Keratinocyte (primary cell): ENCODE results near the gene PDZD7. TPM values are rescaled to one million over a fixed set of nuclear protein-coding genes. Genes with fewer than 3 reads are reported as not detected.

Source experiments
- DNase-seq: peaks from one replicate; pipeline ENCODE4 v3.0.0-alpha.2; 2011; ENCODE audit warnings: low read depth, missing footprints, low spot score
- FAIRE-seq: peaks from 2 replicates; lab custom pipeline; 2011; peaks lifted over from hg19 to GRCh38; lab: Jason Lieb, UNC
- H2AFZ ChIP-seq: 2 replicates; pipeline ENCODE4 v1.6.0; 2012; ENCODE audit warnings: low read length, control low read depth, inconsistent platforms; ENCODE audit not compliant: control insufficient read depth
- H3K27ac ChIP-seq: 2 replicates; pipeline ENCODE4 v1.5.1; 2011; ENCODE audit warnings: low read length; ENCODE audit not compliant: control insufficient read depth, insufficient read depth
- H3K27me3 ChIP-seq: 3 replicates; pipeline ENCODE4 v1.6.0; 2011; ENCODE audit warnings: low read length; ENCODE audit not compliant: control insufficient read depth, insufficient read depth; ENCODE audit errors: extremely low read depth
- H3K36me3 ChIP-seq, 2 experiments: 2 replicates in 1 of 2; 3 replicates in 1 of 2; pipeline ENCODE4 v1.5.1; 2011; ENCODE audit warnings: low read length in 2 of 2, mild to moderate bottlenecking in 1 of 2; ENCODE audit not compliant: control insufficient read depth in 2 of 2, insufficient read depth in 2 of 2; ENCODE audit errors: extremely low read depth in 1 of 2
- H3K4me1 ChIP-seq: 3 replicates; pipeline ENCODE4 v1.5.1; 2011; ENCODE audit warnings: low read length; ENCODE audit not compliant: control insufficient read depth, insufficient read depth; ENCODE audit errors: extremely low read depth
- H3K4me2 ChIP-seq: 3 replicates; pipeline ENCODE4 v1.6.0; 2011; ENCODE audit warnings: low read depth, low read length; ENCODE audit not compliant: control insufficient read depth, insufficient read depth; ENCODE audit errors: extremely low read depth
- H3K4me3 ChIP-seq, 3 experiments: fragments of 200-600 bp in 1 of 3; sonication (generic) in 1 of 3; 2 replicates in 2 of 3; 3 replicates in 1 of 3; pipeline ENCODE4 v1.5.1; 2011 to 2016; ENCODE audit warnings: low read length in 3 of 3, mild to moderate bottlenecking in 3 of 3, control low read depth in 2 of 3, inconsistent platforms in 1 of 3, low read depth in 1 of 3, mixed read lengths in 1 of 3, mixed run types in 1 of 3, moderate library complexity in 1 of 3; ENCODE audit not compliant: control insufficient read depth in 2 of 3, insufficient read depth in 2 of 3; ENCODE audit errors: extremely low read depth in 1 of 3
- H3K79me2 ChIP-seq: 2 replicates; pipeline ENCODE4 v1.6.0; 2012; ENCODE audit warnings: low read length; ENCODE audit not compliant: control insufficient read depth, insufficient read depth
- H3K9ac ChIP-seq: 3 replicates; pipeline ENCODE4 v1.6.0; 2011; ENCODE audit warnings: low read length; ENCODE audit not compliant: control insufficient read depth, insufficient read depth; ENCODE audit errors: extremely low read depth
- H3K9me1 ChIP-seq: 3 replicates; pipeline ENCODE4 v1.6.0; 2011; ENCODE audit warnings: low read length; ENCODE audit not compliant: control insufficient read depth, insufficient read depth; ENCODE audit errors: extremely low read depth
- H3K9me3 ChIP-seq: 2 replicates; pipeline ENCODE4 v1.5.1; 2012; ENCODE audit warnings: low read depth, low read length; ENCODE audit not compliant: control insufficient read depth
- H4K20me1 ChIP-seq: 3 replicates; pipeline ENCODE4 v1.6.0; 2011; ENCODE audit warnings: low read length; ENCODE audit not compliant: control insufficient read depth, insufficient read depth; ENCODE audit errors: extremely low read depth
- CTCF ChIP-seq, 3 experiments: IDR thresholded peaks in 1 of 3; conservative IDR thresholded peaks in 1 of 3; optimal IDR thresholded peaks in 1 of 3; 2 replicates in 2 of 3; 3 replicates in 1 of 3; pipeline versions ENCODE3 to v1.5.1; 2011; ENCODE audit warnings: low read length in 3 of 3, mild to moderate bottlenecking in 3 of 3, moderate library complexity in 2 of 3, control low read depth in 1 of 3, inconsistent platforms in 1 of 3; ENCODE audit not compliant: insufficient read depth in 2 of 3; ENCODE audit errors: extremely low read depth in 1 of 3
- EZH2 ChIP-seq: IDR thresholded peaks from one replicate; pipeline ENCODE4 v1.6.1; 2012; ENCODE audit warnings: inconsistent platforms, mild to moderate bottlenecking, low read length, moderate library complexity
- dilution Hi-C: fragments of 300-500 bp; cut with MboI; formaldehyde crosslinking; loops from one replicate; pipeline ENCODE4 v1.7.0; 2020; ENCODE audit warnings: low sequenced_read_pairs; ENCODE audit not compliant: extremely low pct_ligation_motif_present
- polyA plus RNA-seq, 5 experiments: library from polyadenylated mRNA; depleted of rRNA in 3 of 5; stranded (reverse) in 3 of 5; stranded (forward) in 1 of 5; unstranded in 1 of 5; fragments of >200 nt; gene quantifications; 1 replicate in 1 of 5; 2 replicates in 3 of 5; 3 replicates in 1 of 5; pipeline versions ENCODE4 v1.2.1 to v1.2.3, GENCODE V29; 2011 to 2012; ENCODE audit warnings: missing spikeins in 2 of 5, low read depth in 1 of 5, low replicate concordance in 1 of 5

PDZD7 gene
- polyA plus RNA-seq, 1 donor (not counting 4 experiments of a cell fraction or from before 2014, with no cell fraction given), result 0.54 TPM

DNA sequence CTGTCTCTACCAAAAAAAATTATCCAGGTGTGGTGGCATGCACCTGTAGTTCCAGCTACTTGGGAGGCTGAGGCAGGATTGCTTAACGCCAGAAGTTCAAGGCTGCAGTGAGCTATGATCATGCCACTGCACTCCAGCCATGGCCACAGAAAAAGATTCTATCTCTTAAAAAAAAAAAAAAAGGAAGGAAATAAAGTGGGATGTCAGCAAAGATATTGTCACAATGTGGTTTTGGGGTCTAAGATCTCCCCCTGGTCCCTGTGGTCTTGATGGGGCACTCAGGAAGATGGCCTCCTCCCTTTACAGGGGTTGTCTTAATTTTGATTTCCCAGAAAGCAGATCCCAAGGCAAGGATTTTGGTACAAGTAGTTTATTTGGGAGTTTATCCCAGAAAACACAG lies 23.4 kb upstream of the PDZD7 start:
- FAIRE-seq, result no peak

GRCh38 chr10:101053516-101053915 lies 22.6 kb upstream of the PDZD7 start:
- dilution Hi-C loops, result no loop called here
- peaks cover 20% of the 10 kb centered on the region for H3K27me3 ChIP-seq
- peaks cover 16% of the 10 kb centered on the region for H3K4me1 ChIP-seq
- no peak overlapping the region for H2AFZ ChIP-seq
- H4K20me1 ChIP-seq, result no peaks in the 10 kb centered on the region
- H3K9me1 ChIP-seq, result no peaks in the 10 kb centered on the region
- no peak overlapping the region for H3K4me3 ChIP-seq
- no peak overlapping the region for H3K27ac ChIP-seq
- H3K9me3 ChIP-seq, result no peaks in the 10 kb centered on the region
- H3K4me2 ChIP-seq, result no peak overlapping the region
- H3K36me3 ChIP-seq, result no peaks in the 10 kb centered on the region
- no peak for FAIRE-seq
- H3K9ac ChIP-seq, result no peak overlapping the region
- no peaks in the 10 kb centered on the region for H3K79me2 ChIP-seq
- TF ChIP-seq CTCF (optimal IDR thresholded peaks at IDR 0.05 in 1 of 3, IDR thresholded peaks at IDR 0.05 in 1 of 3, conservative IDR thresholded peaks at IDR 0.05 in 1 of 3; ENCODE audit: extremely low read depth in 1 of 3, insufficient read depth in 2 of 3, low read length in 3 of 3) (no peak), EZH2 (no peak)
- DNase-seq, result no peak

More for the DNA sequence above, 23.4 kb upstream of the PDZD7 start:
- no peak overlapping the region for H3K4me2 ChIP-seq
- no peaks in the 10 kb centered on the region for H3K36me3 ChIP-seq
- H3K9me1 ChIP-seq, result no peaks in the 10 kb centered on the region
- dilution Hi-C loops, result no loop called here
- peaks cover 12% of the 10 kb centered on the region for H3K27me3 ChIP-seq
- no peaks in the 10 kb centered on the region for H3K9me3 ChIP-seq
- no peak overlapping the region for H3K4me3 ChIP-seq
- no peak for DNase-seq
- H2AFZ ChIP-seq, result no peak overlapping the region
- peaks cover 16% of the 10 kb centered on the region for H3K4me1 ChIP-seq
- TF ChIP-seq EZH2 (no peak), CTCF (optimal IDR thresholded peaks at IDR 0.05 in 1 of 3, IDR thresholded peaks at IDR 0.05 in 1 of 3, conservative IDR thresholded peaks at IDR 0.05 in 1 of 3; ENCODE audit: extremely low read depth in 1 of 3, insufficient read depth in 2 of 3, low read length in 3 of 3) (no peak)
- no peak overlapping the region for H3K9ac ChIP-seq
- no peak overlapping the region for H3K27ac ChIP-seq
- peaks cover 4% of the 10 kb centered on the region for H3K79me2 ChIP-seq
- H4K20me1 ChIP-seq, result no peaks in the 10 kb centered on the region
